Vagina (tissue), 2 donors: Measurements from ENCODE around the gene KLHL3. TPM values are rescaled to one million over a fixed set of nuclear protein-coding genes. Genes with fewer than 3 reads are reported as not detected.
A peak's percentile ranks its signal among the peaks of the same experiment; 100 is the strongest.

ENCODE experiments used
- DNase-seq, 2 donors: peaks; one replicate each; pipeline ENCODE4 v3.0.0-alpha.2; 2017; ENCODE audit errors: extremely low spot score in 2 of 2
- H3K27ac ChIP-seq: fragments of 200-600 bp; sonication (generic); one replicate; pipeline ENCODE4 v1.5.1; 2019
- H3K27me3 ChIP-seq: fragments of 200-600 bp; sonication (generic); one replicate; pipeline ENCODE4 v1.5.1; 2019
- H3K36me3 ChIP-seq, 2 donors: fragments of 200-600 bp; sonication (generic); one replicate each; pipeline ENCODE4 v1.5.1; 2017 to 2019
- H3K4me1 ChIP-seq: fragments of 200-600 bp; sonication (generic); one replicate; pipeline ENCODE4 v1.5.1; 2019
- H3K4me3 ChIP-seq, 2 donors: fragments of 200-600 bp; sonication (generic); 1 replicate in 1 of 2; 2 replicates in 1 of 2; pipeline ENCODE4 v1.5.1; 2016 to 2019
- H3K9me3 ChIP-seq: fragments of 200-600 bp; sonication (generic); one replicate; pipeline ENCODE4 v1.5.1; 2019
- CTCF ChIP-seq, 3 experiments: fragments of 450-650 bp in 2 of 3; fragments of 200-600 bp in 1 of 3; sonication (generic) in 1 of 3; IDR thresholded peaks; one replicate each; pipeline ENCODE4 v1.5.1; 2017 to 2019; ENCODE audit warnings: antibody characterized with exemption in 3 of 3, mild to moderate bottlenecking in 2 of 3, moderate library complexity in 2 of 3
- POLR2A ChIP-seq, 2 donors: fragments of 450-650 bp; IDR thresholded peaks; one replicate each; pipeline ENCODE4 v1.6.1; 2017; ENCODE audit warnings: antibody characterized with exemption in 2 of 2, mild to moderate bottlenecking in 2 of 2, moderate library complexity in 2 of 2
- POLR2AphosphoS5 ChIP-seq, 2 donors: sonication (generic); formaldehyde crosslinking; IDR thresholded peaks; one replicate each; pipeline ENCODE4 v1.9.0; 2017; ENCODE audit warnings: antibody characterized with exemption in 2 of 2, mild to moderate bottlenecking in 2 of 2, low read depth in 1 of 2; ENCODE audit not compliant: insufficient read depth in 1 of 2
- intact Hi-C: fragments of 100-400 bp; cut with DNase I; formaldehyde crosslinking; loops from one replicate; pipeline ENCODE4 v1.15.1; 2023
- microRNA counts, 2 donors: library from miRNA; unstranded; fragments of <30 nt; microRNA quantifications; one replicate each; lab custom pipeline; 2016 to 2017
- microRNA-seq: library from miRNA; unstranded; fragments of <30 nt; microRNA quantifications from one replicate; pipeline ENCODE4, GENCODE V29; 2017; ENCODE audit warnings: borderline number of aligned reads, borderline replicate concordance
- small RNA-seq: library from RNA; depleted of rRNA; stranded (forward); fragments of <200 nt; gene quantifications from one replicate; pipeline ENCODE3, GENCODE V24; 2016
- total RNA-seq: library from RNA; depleted of rRNA; stranded (reverse); fragments of >200 nt; gene quantifications from one replicate; pipeline ENCODE4 v1.2.3, GENCODE V29; 2016

The KLHL3 gene
- total RNA-seq, 1 donor from 2014 or later: 7.4 TPM

GRCh38 chr5:137573376-137573775, 162.5 kb downstream of the KLHL3 start:
- Histone ChIP-seq H3K36me3 (no peaks in the 10 kb centered on the region), H3K9me3 (no peaks in the 10 kb centered on the region), H3K4me1 (no peaks in the 10 kb centered on the region), H3K4me3 (no peak overlapping the region), H3K27me3 (no peaks in the 10 kb centered on the region), H3K27ac (no peak overlapping the region)
- TF ChIP-seq POLR2AphosphoS5 (IDR thresholded peaks at IDR 0.05; ENCODE audit: insufficient read depth in 1 of 2, low read depth in 1 of 2) (no peak), CTCF (IDR thresholded peaks at IDR 0.05) (no peak), POLR2A (IDR thresholded peaks at IDR 0.05) (no peak)
- intact Hi-C loops: no loop called here
- no peak for DNase-seq

- Histone ChIP-seq H3K27ac (no peak overlapping the region), H3K4me3 (no peak overlapping the region), H3K4me1 (no peaks in the 10 kb centered on the region), H3K27me3 (no peaks in the 10 kb centered on the region), H3K9me3 (no peaks in the 10 kb centered on the region), H3K36me3 (no peaks in the 10 kb centered on the region)
- no peak for DNase-seq
- TF ChIP-seq POLR2A (IDR thresholded peaks at IDR 0.05) (no peak), CTCF (IDR thresholded peaks at IDR 0.05) (no peak), POLR2AphosphoS5 (IDR thresholded peaks at IDR 0.05; ENCODE audit: insufficient read depth in 1 of 2, low read depth in 1 of 2) (no peak)
- intact Hi-C loops: no loop called here
Observed at GRCh38 chr5:137572042-137572695, 163.7 kb downstream of the KLHL3 start.

GRCh38 chr5:137570070-137570469, 165.8 kb downstream of the KLHL3 start:
- intact Hi-C loops: no loop called here
- Histone ChIP-seq H3K4me3 (no peak overlapping the region), H3K9me3 (no peaks in the 10 kb centered on the region), H3K27me3 (no peaks in the 10 kb centered on the region), H3K36me3 (no peaks in the 10 kb centered on the region), H3K27ac (no peak overlapping the region), H3K4me1 (no peaks in the 10 kb centered on the region)
- no peak for DNase-seq
- TF ChIP-seq CTCF (IDR thresholded peaks at IDR 0.05) (no peak), POLR2A (IDR thresholded peaks at IDR 0.05) (no peak), POLR2AphosphoS5 (IDR thresholded peaks at IDR 0.05; ENCODE audit: insufficient read depth in 1 of 2, low read depth in 1 of 2) (no peak)

MicroRNAs within 50 kb of the gene (microRNA counts, 767-probe panel; counts per million panel counts)
- 238 to 261 counts per million in 2 donors for microRNA hsa-miR-874 (lab: Ali Mortazavi, UCI)

Small RNA genes within 50 kb of the gene (microRNA-seq; reads per million reads assigned to microRNA genes)
- 274 reads per million, percentile 63 among the genes with 10 or more reads in this experiment for gene MIR874

Small RNA genes within 50 kb of the gene (small RNA-seq; reads per million reads assigned to genes)
- 27.8 reads per million, percentile 95 among the genes with 10 or more reads in this experiment for gene MIR874

Other genes starting within 250 kb of the KLHL3 start
- 70.7 TPM for gene SPOCK1, start 236.8 kb downstream of the KLHL3 start, total RNA-seq
- gene HNRNPA0, start 18.3 kb upstream of the KLHL3 start, total RNA-seq: 11.8 TPM
- 5.4 TPM for gene MYOT, start 131.8 kb upstream of the KLHL3 start, total RNA-seq
- gene PKD2L2, start 153.4 kb upstream of the KLHL3 start, total RNA-seq: not detected